HAP-1 (cell line): ENCODE measurements around the gene RHOC.

Experiments used
- DNase-seq, 2 experiments: peaks; one replicate each; pipeline ENCODE4 v3.0.0-alpha.2; 2016 to 2020; ENCODE audit warnings: low spot score in 2 of 2
- H3K27me3 ChIP-seq: fragments of 250-450 bp; sonication (Bioruptor Pico); 2 replicates; pipeline ENCODE4 v1.5.1; 2020; ENCODE audit warnings: low read depth, mild to moderate bottlenecking, moderate library complexity
- H3K36me3 ChIP-seq: fragments of 250-450 bp; sonication (Bioruptor Pico); replicated peaks from 2 replicates; pipeline ENCODE4 v1.5.1; 2020; ENCODE audit warnings: mild to moderate bottlenecking
- H3K4me1 ChIP-seq: fragments of 250-450 bp; sonication (Bioruptor Pico); 2 replicates; pipeline ENCODE4 v1.5.1; 2020; ENCODE audit warnings: mild to moderate bottlenecking
- H3K4me3 ChIP-seq: fragments of 250-450 bp; sonication (Bioruptor Pico); 2 replicates; pipeline ENCODE4 v1.5.1; 2020; ENCODE audit warnings: mild to moderate bottlenecking, moderate library complexity
- H3K9me3 ChIP-seq: fragments of 250-450 bp; sonication (Bioruptor Pico); 2 replicates; pipeline ENCODE4 v1.5.1; 2020; ENCODE audit warnings: mild to moderate bottlenecking, moderate library complexity
- in situ Hi-C: fragments of 300-500 bp; cut with MboI; formaldehyde crosslinking; loops from 3 replicates; pipeline ENCODE4 v1.14.3; 2020; ENCODE audit warnings: low sequenced_read_pairs, inconsistent platforms, mixed read lengths

The RHOC gene

DNA sequence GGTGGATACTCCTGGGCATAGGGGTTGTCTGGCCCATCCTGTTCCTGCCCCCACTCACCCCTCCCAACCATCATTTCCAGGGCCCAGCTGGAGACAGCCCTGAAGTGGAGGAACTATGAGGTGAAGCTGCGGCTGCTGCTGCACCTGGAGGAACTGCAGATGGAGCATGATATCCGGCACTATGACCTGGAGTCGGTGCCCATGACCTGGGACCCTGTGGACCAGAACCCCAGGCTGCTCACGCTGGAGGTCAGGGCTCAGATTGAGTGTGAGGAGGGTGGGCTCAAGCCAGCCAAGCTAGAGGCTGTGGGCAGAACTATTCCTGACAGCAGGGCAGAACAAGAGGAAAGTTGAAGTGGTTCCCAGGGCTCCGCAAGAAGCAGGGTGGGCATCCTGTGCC lies 14.2 kb downstream of the RHOC start:
- Histone ChIP-seq H3K4me1 (no peaks in the 10 kb centered on the region), H3K27me3 (no peaks in the 10 kb centered on the region), H3K4me3 (no peak overlapping the region), H3K9me3 (no peaks in the 10 kb centered on the region), H3K36me3 (peaks cover 86% of the 10 kb centered on the region)
- DNase-seq: no peak
- in situ Hi-C loops: no loop called here

DNA sequence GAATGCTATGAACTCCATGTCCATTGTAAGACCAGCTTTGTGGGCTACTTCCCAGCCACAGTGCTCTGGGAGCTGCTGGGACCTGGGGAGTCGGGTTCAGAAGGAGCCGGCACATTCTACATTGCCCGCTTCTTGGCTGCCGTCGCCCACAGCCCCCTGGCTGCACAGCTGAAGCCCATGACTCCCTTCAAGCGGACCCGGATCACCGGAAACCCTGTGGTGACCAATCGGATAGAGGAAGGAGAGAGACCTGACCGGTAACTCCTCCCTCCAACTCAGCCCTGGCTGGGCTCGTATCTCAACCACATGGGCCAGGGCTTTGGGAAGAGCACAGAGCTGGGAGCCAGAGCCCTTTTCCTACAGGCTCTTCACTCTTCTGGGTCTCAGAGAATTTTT lies 17.1 kb downstream of the RHOC start:
- Histone ChIP-seq H3K9me3 (no peaks in the 10 kb centered on the region), H3K4me1 (no peaks in the 10 kb centered on the region), H3K4me3 (no peak overlapping the region), H3K36me3 (peaks cover 62% of the 10 kb centered on the region), H3K27me3 (no peaks in the 10 kb centered on the region)
- no peak for DNase-seq
- in situ Hi-C loops: no loop called here

DNA sequence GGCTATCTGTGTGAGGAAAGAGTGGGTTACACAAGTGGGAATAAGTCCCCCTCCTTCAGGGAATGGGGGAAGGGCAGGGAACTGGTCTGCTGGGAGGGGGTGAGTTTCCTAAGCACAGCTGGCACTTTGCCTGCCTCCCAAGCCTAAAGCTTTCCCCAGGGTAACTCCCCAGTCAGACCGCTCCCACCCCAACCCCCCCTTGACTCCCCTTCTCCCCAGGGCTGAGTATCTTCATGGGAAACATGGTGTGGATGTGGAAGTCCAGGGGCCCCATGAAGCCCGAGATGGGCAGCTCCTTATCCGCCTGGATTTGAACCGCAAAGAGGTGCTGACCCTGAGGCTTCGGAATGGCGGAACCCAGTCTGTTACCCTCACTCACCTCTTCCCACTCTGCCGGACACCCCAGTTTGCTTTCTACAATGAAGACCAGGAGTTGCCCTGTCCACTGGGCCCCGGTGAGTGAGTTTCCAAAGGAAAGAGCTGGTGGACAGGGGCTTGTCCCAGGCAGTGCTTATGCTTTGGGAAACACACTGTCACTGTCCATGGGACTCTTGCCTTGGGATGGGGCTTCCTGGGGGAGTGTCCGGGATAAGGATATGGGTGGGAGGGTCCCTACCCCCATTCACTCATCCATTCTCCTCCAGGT lies 17.6 kb downstream of the RHOC start:
- Histone ChIP-seq H3K27me3 (no peaks in the 10 kb centered on the region), H3K9me3 (no peaks in the 10 kb centered on the region), H3K4me1 (no peaks in the 10 kb centered on the region), H3K36me3 (peaks cover 57% of the 10 kb centered on the region), H3K4me3 (no peak overlapping the region)
- in situ Hi-C loops: no loop called here
- DNase-seq: no peak

DNA sequence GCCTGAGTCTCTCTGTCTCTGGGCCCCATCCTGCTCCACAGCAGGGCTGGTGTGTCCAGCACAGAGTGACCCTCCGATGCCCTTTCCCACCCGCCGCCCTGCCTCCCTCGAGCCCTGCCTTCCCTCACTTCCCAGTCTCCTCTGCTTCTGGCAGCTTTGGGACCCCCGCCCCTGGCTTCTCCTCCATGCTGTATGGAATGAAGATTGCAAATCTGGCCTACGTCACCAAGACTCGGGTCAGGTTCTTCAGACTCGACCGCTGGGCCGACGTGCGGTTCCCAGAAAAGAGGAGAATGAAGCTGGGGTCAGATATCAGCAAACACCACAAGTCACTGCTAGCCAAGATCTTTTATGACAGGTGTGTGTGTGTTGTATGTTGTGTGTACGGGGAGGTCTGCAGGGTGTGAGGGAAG lies 18.1 kb downstream of the RHOC start:
- H3K27me3 ChIP-seq: no peaks in the 10 kb centered on the region
- peaks cover 52% of the 10 kb centered on the region for H3K36me3 ChIP-seq
- in situ Hi-C loops: no loop called here
- H3K4me1 ChIP-seq: no peaks in the 10 kb centered on the region
- DNase-seq: no peak
- H3K9me3 ChIP-seq: no peaks in the 10 kb centered on the region
- H3K4me3 ChIP-seq: no peak overlapping the region

DNA sequence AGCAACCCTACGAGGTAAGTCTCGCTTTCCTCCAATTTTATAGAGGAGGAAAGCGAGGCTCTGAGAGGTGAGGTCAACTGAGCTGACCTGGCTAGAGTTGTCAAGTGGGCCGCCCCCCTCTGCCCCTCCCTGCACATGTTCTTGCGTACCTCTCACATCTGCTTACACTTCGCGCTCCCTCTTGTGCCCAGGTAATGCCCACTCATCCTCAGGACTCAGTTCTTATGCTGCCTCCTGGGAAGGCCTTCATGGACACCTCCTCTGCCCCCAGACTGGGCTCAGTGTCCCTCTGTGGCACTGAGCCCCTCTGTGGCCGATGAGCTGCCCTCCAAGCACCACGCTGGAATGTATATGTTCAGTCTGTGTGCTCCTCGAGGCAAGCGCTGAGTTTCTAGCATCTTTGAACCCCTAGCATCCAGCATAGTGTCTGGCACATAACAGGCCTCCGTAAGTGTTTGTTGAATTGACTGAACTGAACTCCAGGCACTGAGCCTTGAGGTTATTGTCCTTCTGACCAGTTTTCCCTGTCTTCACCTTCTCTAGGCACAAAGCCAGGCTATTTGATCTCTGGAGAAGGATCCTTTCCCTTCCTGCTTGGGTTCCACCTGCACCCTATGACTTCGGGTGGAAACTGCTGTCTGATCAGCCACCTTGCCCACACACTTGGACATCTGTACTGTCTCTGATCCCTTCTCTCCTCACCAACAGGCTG lies 19.0 kb downstream of the RHOC start:
- Histone ChIP-seq H3K4me3 (no peak overlapping the region), H3K4me1 (no peaks in the 10 kb centered on the region), H3K27me3 (no peaks in the 10 kb centered on the region), H3K36me3 (peaks cover 46% of the 10 kb centered on the region), H3K9me3 (no peaks in the 10 kb centered on the region)
- no peak for DNase-seq
- in situ Hi-C loops: no loop called here

DNA sequence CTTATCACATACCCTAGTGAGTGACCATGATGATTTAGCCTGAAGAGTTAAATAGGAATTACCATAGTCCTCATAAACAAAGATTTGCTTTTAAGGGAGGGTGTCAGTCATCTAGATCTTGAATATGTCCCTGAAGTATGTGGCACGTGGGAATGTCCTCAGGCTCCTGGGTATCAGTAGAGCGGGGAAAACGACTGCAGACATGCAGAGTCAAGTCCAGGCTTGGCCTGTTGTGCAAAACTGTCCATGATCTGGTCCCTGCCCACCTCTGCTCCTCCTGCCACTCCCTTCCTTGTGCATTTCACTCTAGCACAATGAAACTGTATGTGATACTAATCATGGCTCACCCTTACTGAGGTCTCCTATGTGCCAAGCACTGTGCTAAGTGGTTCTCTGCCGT lies 19.6 kb downstream of the RHOC start:
- H3K36me3 ChIP-seq: peaks cover 40% of the 10 kb centered on the region
- no peak overlapping the region for H3K4me3 ChIP-seq
- H3K9me3 ChIP-seq: no peaks in the 10 kb centered on the region
- DNase-seq: no peak
- H3K4me1 ChIP-seq: no peaks in the 10 kb centered on the region
- no peaks in the 10 kb centered on the region for H3K27me3 ChIP-seq
- in situ Hi-C loops: no loop called here

DNA sequence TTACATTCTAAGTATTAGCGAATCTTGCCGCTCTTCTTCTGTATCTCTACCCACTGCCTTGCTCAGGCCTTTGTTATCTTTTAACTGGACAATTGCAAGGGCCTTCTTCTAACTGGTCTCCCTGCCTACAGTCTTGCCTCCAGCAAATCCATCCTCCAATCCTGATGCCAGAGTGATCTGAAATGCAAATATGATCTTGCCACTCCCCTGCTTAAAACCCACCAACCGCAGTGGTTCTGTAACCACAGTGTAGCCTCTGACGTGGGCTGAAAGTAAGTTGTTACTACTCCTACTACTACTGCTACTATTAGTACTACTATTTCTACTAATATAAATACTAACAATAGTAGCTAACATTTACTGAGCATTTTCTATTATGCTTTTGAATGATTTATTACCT lies 20.1 kb downstream of the RHOC start:
- no peak overlapping the region for H3K4me3 ChIP-seq
- in situ Hi-C loops: no loop called here
- no peaks in the 10 kb centered on the region for H3K9me3 ChIP-seq
- peaks cover 35% of the 10 kb centered on the region for H3K36me3 ChIP-seq
- no peak for DNase-seq
- no peaks in the 10 kb centered on the region for H3K4me1 ChIP-seq
- no peaks in the 10 kb centered on the region for H3K27me3 ChIP-seq

DNA sequence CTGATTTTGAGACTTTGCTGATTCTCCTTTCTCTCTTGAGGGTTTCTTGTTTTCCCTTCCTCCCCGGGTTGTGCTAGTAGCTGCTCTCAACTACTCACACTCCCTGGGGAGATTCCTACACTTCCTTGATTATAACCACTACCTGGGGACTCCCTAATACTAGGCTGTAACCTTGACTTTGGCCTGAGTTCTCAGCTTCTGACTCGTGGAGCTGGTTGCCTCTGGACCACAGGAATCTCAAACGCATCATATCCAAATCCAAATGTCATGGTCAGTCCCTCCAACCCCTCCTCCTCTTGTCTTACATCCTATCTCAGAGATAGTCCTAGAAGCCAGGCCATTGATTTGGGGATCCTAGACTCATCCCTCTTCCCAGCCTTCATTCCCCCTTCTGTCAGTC lies 20.5 kb downstream of the RHOC start:
- no peak for DNase-seq
- Histone ChIP-seq H3K27me3 (no peaks in the 10 kb centered on the region), H3K4me3 (no peak overlapping the region), H3K9me3 (no peaks in the 10 kb centered on the region), H3K36me3 (peaks cover 31% of the 10 kb centered on the region), H3K4me1 (no peaks in the 10 kb centered on the region)
- in situ Hi-C loops: no loop called here

DNA sequence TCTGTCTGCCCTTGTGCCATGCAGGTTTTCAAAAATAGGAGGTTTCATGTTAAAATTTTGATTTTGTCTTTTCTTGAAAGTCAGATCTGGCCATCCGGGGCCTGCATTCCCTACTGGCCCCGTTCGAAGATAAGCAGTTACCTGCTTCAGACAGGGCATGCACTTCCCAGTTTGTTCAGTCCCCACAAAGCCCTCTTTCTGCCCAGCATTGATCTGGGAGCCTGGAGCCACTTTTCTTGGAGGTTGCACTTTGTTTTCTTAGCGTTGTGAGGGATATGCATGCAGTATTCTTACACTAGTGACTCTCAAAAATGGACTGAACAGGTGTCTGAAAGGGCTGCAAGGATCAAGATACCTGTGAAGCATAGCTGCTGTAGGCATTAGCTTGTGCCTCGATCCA lies 21.0 kb downstream of the RHOC start:
- in situ Hi-C loops: no loop called here
- DNase-seq: no peak
- no peaks in the 10 kb centered on the region for H3K4me1 ChIP-seq
- H3K9me3 ChIP-seq: no peaks in the 10 kb centered on the region
- H3K4me3 ChIP-seq: no peak overlapping the region
- peaks cover 26% of the 10 kb centered on the region for H3K36me3 ChIP-seq
- H3K27me3 ChIP-seq: no peaks in the 10 kb centered on the region

DNA sequence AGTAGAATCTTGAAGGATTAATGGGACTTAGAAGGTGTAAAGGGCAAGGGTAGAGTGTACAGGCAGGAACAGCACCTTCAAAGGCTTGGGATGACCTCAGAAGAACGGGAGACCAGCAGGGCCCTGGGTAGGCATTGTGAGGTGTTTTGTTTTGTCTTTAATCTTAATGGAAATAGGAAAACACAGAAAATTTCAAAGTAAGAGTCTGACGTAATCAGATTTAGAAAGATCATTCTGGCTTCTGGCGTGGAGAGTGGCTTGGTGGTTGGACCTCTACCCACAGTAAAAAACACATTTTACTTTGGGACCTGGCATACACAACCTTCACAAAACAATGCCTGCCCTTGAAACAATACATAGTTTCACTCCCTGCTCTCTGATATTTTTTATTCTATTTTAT lies 28.3 kb downstream of the RHOC start:
- Histone ChIP-seq H3K9me3 (no peaks in the 10 kb centered on the region), H3K4me1 (peaks cover 29% of the 10 kb centered on the region), H3K4me3 (no peak overlapping the region), H3K27me3 (no peaks in the 10 kb centered on the region), H3K36me3 (peaks cover 19% of the 10 kb centered on the region)
- no peak for DNase-seq
- in situ Hi-C loops: no loop called here

DNA sequence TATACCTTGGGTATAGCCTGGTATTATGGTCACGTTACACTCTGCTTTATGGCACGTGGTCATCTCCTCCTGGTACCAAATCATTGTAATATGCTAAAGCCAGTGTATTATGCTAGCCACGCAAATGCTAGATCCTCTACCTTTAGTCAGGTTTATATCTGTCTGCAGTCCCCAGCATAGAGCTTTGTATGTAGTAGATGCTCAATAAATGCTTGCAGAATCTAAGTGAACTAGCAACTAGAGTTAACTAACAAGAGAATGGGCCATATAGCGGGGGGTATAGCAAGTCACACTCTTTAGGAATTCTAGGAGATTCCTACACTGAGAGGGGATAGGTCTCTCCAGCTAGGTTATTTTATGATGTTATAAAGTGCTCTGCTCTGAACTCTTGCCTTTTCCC lies 29.4 kb downstream of the RHOC start:
- in situ Hi-C loops: no loop called here
- Histone ChIP-seq H3K4me3 (no peak overlapping the region), H3K27me3 (no peaks in the 10 kb centered on the region), H3K36me3 (peaks cover 19% of the 10 kb centered on the region), H3K9me3 (no peaks in the 10 kb centered on the region), H3K4me1 (peaks cover 40% of the 10 kb centered on the region)
- no peak for DNase-seq

DNA sequence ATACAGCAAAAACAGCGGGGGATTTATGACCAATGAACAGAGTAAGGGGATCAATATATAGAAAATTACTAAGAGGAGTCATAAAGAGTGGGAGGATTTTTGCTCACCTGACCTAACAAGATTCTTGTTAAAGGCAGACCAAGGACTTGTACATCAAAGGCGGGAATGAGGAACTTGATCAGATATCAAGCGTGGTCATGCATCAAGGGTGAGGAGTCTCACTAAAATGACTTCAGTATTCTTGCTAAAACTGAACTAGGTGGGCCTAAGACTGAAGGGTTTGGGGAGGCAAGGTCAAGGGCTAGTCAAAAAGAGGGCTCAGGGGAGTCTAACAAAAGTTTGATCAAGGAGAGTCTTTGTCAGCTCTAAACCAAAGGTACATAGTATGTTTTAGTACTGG lies 30.4 kb downstream of the RHOC start:
- peaks cover 20% of the 10 kb centered on the region for H3K36me3 ChIP-seq
- in situ Hi-C loops: no loop called here
- peaks cover 48% of the 10 kb centered on the region for H3K4me1 ChIP-seq

DNA sequence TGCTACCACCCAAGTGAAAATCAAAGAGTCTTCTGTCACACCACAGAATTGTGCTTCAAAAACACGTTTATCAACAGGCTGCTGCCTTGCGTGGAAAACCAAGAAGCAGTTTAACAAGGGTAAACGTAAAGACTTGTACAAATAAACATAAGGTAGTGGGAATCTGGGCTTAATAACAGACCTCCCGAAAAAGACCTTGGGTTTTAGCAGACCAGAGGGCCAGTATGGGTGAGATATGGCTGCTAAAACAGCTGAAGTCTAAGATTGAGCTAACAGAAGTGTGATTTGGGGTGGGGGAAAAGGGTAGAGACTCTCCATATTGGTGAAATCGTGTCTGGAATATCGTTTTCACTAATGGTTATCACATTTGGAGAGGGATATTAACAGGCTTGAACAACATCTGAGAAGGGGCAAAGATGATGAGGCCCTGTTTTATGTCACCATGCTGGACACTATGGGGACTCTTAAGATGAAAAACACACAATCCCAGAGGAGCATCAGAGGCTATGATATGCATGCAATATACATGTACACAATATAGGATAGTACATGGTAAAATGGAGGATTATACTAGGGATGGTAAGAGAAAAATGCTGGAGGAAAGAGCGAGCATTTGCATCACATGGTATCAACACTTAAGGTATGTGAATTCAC lies 31.1 kb downstream of the RHOC start:
- Histone ChIP-seq H3K27me3 (no peaks in the 10 kb centered on the region), H3K4me1 (peaks cover 55% of the 10 kb centered on the region), H3K4me3 (peak overlapping the region; percentile 67), H3K36me3 (peaks cover 27% of the 10 kb centered on the region), H3K9me3 (no peaks in the 10 kb centered on the region)
- no peak for DNase-seq
- in situ Hi-C loops: no loop called here

More for the DNA sequence above, 30.4 kb downstream of the RHOC start:
- Histone ChIP-seq H3K27me3 (no peaks in the 10 kb centered on the region), H3K9me3 (no peaks in the 10 kb centered on the region), H3K4me3 (peak overlapping the region; percentile 67)
- DNase-seq: no peak

DNA sequence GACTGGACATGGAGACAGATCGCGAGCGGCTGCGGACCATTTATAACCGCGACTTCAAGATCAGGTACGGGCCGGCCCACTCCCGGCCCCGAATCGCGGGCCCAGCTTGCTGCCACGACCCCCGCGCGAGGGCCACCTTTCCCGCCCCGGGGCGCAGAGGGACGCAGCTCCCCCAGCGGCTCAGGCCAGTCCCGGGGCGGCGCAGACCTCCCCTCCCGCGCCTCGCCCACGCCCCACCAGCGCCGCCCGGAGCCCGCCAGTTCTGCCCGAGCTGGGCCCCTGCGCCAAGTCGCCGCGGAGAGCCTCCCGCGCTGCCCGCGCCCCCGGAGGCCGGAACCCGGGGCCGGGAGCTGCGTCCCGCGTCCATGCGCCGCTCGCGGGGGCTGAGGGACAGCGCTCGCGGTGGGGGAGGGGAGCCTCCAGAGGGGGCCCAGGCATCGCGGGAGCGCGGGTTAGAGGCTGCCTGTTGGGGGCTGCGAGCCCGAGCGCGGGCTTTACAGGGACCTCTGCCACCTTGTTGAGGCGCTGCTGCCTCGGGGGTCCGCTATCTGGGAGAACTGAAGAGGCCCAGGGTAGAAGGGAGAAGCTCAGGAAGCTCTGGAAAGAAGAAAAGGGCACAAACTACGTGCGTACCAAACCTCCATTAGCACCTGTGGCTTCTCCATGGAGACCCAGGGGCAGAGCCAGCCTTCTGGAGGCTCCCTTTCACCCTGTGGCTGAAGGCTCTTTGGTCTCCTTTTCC lies 31.8 kb downstream of the RHOC start:
- DNase-seq: peak in 1 of 2 experiments; percentile 73
- in situ Hi-C loops: no loop called here
- no peaks in the 10 kb centered on the region for H3K27me3 ChIP-seq
- H3K9me3 ChIP-seq: no peaks in the 10 kb centered on the region
- H3K4me1 ChIP-seq: peaks cover 57% of the 10 kb centered on the region
- peaks cover 28% of the 10 kb centered on the region for H3K36me3 ChIP-seq
- peak overlapping the region; percentile 67 for H3K4me3 ChIP-seq
